Lower leg skin (tissue), 4 donors: ENCODE results near the gene TMEM94. TPM values are rescaled to one million over a fixed set of nuclear protein-coding genes. Genes with fewer than 3 reads are reported as not detected.

Experiments
- DNase-seq, 2 donors: peaks; one replicate each; pipeline ENCODE4 v3.0.0-alpha.2; 2019; ENCODE audit warnings: low spot score in 2 of 2
- H3K4me3 ChIP-seq: fragments of 200-600 bp; sonication (generic); 2 replicates; pipeline ENCODE4 v1.5.1; 2017; ENCODE audit warnings: mild to moderate bottlenecking, low read depth; ENCODE audit not compliant: poor library complexity, severe bottlenecking
- CTCF ChIP-seq, 3 donors: fragments of 450-650 bp; IDR thresholded peaks; one replicate each; pipeline ENCODE4 v1.5.1; 2016; ENCODE audit warnings: antibody characterized with exemption in 3 of 3, mild to moderate bottlenecking in 3 of 3, moderate library complexity in 2 of 3
- POLR2A ChIP-seq, 2 donors: fragments of 450-650 bp; IDR thresholded peaks; one replicate each; pipeline ENCODE4 v1.6.1; 2016 to 2017; ENCODE audit warnings: antibody characterized with exemption in 2 of 2, mild to moderate bottlenecking in 1 of 2, moderate library complexity in 1 of 2
- WGBS, 2 donors: methylation state at CpG; one replicate each; pipeline ENCODE4 v1.1.5; 2018; 5-methylcytosine and 5-hydroxymethylcytosine counted together
- intact Hi-C: fragments of 100-400 bp; cut with DNase I; formaldehyde crosslinking; loops from one replicate; pipeline ENCODE4 v1.15.0; 2023; ENCODE audit warnings: low total_unique reads
- total RNA-seq, 4 donors: library from RNA; depleted of rRNA; stranded (reverse); fragments of >200 nt; gene quantifications; one replicate each; pipeline ENCODE4 v1.1.0, GENCODE V29; 2016

The TMEM94 gene
- total RNA-seq, 4 donors from 2014 or later = 39.3 to 103 (median 79.0) TPM

GRCh38 chr17:75512926-75513640 is 56.6 kb downstream of the TMEM94 start:
- TF ChIP-seq POLR2A (IDR thresholded peaks at IDR 0.05) (no peak), CTCF (IDR thresholded peaks at IDR 0.05) (no peak)
- H3K4me3 ChIP-seq = no peak overlapping the region
- WGBS, 2 donors = 63 to 69% methylated on average over 10 of the region's 10 CpGs
- intact Hi-C loops = no loop called here
- no peak for DNase-seq

DNA sequence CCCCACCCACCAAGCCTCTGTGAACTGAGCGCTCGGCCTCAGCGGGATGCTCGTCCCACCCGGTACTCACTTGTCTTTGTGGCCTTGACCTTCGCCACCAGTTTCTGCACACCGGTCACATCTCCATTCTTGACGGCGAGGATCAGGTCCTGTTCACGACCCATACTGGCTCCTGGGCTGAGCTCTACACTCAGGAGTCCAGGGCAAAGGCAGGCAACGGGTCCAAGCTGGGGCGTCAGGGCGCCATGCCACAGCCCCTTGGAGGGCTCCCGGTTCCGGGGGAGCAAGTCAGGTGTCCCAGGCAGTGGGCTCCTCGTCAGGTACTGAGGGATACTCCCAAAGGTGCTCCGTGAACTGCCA is 57.2 kb downstream of the TMEM94 start:
- intact Hi-C loops = no loop called here
- H3K4me3 ChIP-seq = no peak overlapping the region
- WGBS, 2 donors = 60 to 88% methylated on average over 17 of the region's 17 CpGs
- DNase-seq = no peak
- TF ChIP-seq POLR2A (IDR thresholded peaks at IDR 0.05) = no peak
- no peak for TF ChIP-seq CTCF (IDR thresholded peaks at IDR 0.05)

- TF ChIP-seq CTCF (IDR thresholded peaks at IDR 0.05) (no peak), POLR2A (IDR thresholded peaks at IDR 0.05) (no peak)
- peak overlapping the region; percentile 54 for H3K4me3 ChIP-seq
- 4 to 8% methylated on average over 6 to 14 of the region's 15 CpGs for WGBS, 2 donors
- DNase-seq = no peak
- intact Hi-C loops = no loop called here
These were observed 58.0 kb downstream of the TMEM94 start for GRCh38 chr17:75514299-75514918.

- 1% methylated on average over 31 to 36 of the region's 50 CpGs for WGBS, 2 donors
- H3K4me3 ChIP-seq = peak overlapping the region; percentile 54
- DNase-seq = no peak
- intact Hi-C loops = no loop called here
- TF ChIP-seq CTCF (IDR thresholded peaks at IDR 0.05) = no peak
- TF ChIP-seq POLR2A (IDR thresholded peaks at IDR 0.05) = no peak
These were observed 58.6 kb downstream of the TMEM94 start for GRCh38 chr17:75514919-75515495.

- peak within 1 kb of the TSS; percentile 54 for H3K4me3 ChIP-seq
- WGBS, 2 donors = 0 to 1% methylated on average over 36 to 56 of the region's 78 CpGs
- intact Hi-C loops = no loop called here
- peak in 1 of 3 donors; percentile 91 for TF ChIP-seq CTCF (IDR thresholded peaks at IDR 0.05)
- TF ChIP-seq POLR2A (IDR thresholded peaks at IDR 0.05) = no peak
- DNase-seq = peak; percentile 91 to 99
These were observed 59.2 kb downstream of the TMEM94 start, which contains the start of gene CASKIN2 for GRCh38 chr17:75515496-75516254. Gene CASKIN2 (minus strand): TSS chr17:75515537. CDS start chr17:75513804, 1,733 bp downstream.
